Measurements from ENCODE around the gene CFH.
A peak's percentile ranks its signal among the peaks of the same experiment; 100 is the strongest.
"Not testable (repeated sequence)": the region's sequence is repeated elsewhere in the genome, so short reads cannot be mapped to it uniquely, and the experiment has no call there.

The CFH gene

DNA sequence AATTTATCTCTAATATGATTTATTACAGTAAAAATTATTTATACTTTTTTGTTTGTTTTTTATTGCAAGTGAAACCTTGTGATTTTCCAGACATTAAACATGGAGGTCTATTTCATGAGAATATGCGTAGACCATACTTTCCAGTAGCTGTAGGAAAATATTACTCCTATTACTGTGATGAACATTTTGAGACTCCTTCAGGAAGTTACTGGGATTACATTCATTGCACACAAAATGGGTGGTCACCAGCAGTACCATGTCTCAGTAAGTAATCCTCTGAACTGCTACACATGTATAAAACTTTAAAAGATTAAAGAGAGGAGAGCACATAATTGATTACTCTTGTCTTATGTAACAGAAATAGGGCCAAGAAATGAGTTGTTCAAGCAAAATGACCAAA lies 127.2 kb downstream of the CFH start:
- TF ChIP-seq, protein P1, sequence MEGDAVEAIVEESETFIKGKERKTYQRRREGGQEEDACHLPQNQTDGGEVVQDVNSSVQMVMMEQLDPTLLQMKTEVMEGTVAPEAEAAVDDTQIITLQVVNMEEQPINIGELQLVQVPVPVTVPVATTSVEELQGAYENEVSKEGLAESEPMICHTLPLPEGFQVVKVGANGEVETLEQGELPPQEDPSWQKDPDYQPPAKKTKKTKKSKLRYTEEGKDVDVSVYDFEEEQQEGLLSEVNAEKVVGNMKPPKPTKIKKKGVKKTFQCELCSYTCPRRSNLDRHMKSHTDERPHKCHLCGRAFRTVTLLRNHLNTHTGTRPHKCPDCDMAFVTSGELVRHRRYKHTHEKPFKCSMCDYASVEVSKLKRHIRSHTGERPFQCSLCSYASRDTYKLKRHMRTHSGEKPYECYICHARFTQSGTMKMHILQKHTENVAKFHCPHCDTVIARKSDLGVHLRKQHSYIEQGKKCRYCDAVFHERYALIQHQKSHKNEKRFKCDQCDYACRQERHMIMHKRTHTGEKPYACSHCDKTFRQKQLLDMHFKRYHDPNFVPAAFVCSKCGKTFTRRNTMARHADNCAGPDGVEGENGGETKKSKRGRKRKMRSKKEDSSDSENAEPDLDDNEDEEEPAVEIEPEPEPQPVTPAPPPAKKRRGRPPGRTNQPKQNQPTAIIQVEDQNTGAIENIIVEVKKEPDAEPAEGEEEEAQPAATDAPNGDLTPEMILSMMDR (IDR thresholded peaks at IDR 0.05) = peak; percentile 23; the same call in 1 of the 2 replicates
- no peak for TF ChIP-seq ZFX (IDR thresholded peaks at IDR 0.05; ENCODE audit: borderline replicate concordance)
- no peak overlapping the region for H3K27ac ChIP-seq

DNA sequence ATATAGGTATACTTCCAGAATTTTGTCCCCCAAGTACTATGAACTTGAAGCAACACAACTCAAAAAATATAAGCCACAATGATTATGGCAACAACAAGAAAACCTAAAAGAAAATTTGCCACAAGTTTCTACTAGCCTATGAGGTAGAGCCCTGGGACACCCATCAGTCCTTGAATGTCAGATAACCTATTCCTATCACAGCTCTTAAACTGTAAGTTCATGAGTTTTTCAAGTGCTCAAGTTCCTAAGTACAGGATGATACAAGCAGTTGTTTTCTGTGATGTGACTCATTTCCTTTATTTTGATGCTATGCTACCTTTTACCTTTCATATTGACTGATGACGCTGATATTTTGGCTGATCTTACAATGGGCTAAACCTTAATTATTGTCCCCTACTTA lies 139.4 kb downstream of the CFH start:
- H3K27ac ChIP-seq = not testable (repeated sequence)

DNA sequence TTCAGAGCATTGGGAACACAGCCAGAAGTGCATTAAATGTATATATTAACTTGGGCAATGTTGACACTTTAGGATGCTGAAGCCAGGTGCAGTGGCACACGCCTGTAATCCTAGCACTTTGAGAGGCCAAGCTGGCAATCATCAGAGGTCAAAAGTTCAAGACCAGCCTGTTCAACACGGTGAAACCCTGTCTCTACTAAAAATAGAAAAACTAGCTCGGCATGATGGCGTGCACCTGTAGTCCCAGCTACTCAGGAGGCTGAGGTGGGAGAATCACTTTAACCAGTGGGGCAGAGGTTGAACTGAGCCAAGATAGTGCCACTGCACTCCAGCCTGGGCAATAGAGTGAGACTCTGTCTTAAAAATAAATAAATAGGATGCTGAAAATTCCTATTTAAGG lies 142.3 kb downstream of the CFH start:
- not testable (repeated sequence) for H3K27ac ChIP-seq
